GM12864 (cell line): ENCODE data around the gene VGLL2.

Experiments
- DNase-seq: peaks from one replicate; pipeline ENCODE4 v3.0.0-alpha.2; 2011; ENCODE audit warnings: low read depth
- H3K4me3 ChIP-seq: 2 replicates; pipeline ENCODE4 v1.5.1; 2011; ENCODE audit warnings: mild to moderate bottlenecking, low read depth, low read length, control low read depth
- TF ChIP-seq, protein P1 (sequence below): IDR thresholded peaks from 2 replicates; pipeline ENCODE4 v1.5.1; 2011; ENCODE audit warnings: low read depth, mild to moderate bottlenecking, moderate library complexity, low read length, control low read depth, inconsistent platforms; ENCODE audit errors: missing control alignments

The VGLL2 gene

DNA sequence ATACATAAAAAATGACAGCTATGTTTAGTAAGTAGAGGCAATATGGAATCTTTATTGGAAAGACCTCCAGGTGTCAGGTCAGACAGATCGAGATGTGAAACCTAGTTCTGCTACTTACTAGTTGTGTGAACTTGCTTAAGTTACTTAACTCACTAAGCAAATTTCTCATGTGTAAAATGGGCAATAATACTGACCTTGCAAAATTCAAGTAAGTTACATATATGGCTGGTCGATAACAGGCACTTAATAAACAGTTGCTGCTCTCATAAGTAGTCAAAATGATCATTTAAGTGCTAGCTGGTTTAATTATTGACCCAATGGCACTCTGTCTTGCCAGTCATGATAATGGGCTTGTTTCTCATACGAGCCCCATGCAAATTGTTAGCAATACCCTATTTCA lies 46.0 kb downstream of the VGLL2 start:
- no peak overlapping the region for H3K4me3 ChIP-seq
- no peak for DNase-seq
- TF ChIP-seq, protein P1, sequence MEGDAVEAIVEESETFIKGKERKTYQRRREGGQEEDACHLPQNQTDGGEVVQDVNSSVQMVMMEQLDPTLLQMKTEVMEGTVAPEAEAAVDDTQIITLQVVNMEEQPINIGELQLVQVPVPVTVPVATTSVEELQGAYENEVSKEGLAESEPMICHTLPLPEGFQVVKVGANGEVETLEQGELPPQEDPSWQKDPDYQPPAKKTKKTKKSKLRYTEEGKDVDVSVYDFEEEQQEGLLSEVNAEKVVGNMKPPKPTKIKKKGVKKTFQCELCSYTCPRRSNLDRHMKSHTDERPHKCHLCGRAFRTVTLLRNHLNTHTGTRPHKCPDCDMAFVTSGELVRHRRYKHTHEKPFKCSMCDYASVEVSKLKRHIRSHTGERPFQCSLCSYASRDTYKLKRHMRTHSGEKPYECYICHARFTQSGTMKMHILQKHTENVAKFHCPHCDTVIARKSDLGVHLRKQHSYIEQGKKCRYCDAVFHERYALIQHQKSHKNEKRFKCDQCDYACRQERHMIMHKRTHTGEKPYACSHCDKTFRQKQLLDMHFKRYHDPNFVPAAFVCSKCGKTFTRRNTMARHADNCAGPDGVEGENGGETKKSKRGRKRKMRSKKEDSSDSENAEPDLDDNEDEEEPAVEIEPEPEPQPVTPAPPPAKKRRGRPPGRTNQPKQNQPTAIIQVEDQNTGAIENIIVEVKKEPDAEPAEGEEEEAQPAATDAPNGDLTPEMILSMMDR, result no peak

DNA sequence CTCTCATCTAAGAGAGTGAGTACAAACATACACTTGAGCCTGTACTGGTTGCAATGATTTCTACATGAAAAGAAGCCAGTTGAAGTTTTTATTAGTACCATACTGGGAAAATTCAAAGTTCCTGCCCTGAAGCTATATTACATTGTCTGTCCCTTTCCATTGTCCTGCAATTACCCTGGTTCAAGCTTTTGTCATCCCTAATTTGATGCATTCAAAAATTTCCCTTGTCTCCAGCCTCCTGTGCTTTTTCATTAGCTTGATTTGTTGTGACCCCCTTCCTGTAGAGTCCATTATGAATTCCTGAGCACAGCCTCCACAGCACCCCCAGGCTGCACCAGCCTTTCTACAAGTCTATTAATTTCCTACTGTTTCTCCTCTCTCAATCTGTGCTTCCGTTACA lies 46.4 kb downstream of the VGLL2 start:
- DNase-seq, result no peak
- TF ChIP-seq, protein P1, result no peak

DNA sequence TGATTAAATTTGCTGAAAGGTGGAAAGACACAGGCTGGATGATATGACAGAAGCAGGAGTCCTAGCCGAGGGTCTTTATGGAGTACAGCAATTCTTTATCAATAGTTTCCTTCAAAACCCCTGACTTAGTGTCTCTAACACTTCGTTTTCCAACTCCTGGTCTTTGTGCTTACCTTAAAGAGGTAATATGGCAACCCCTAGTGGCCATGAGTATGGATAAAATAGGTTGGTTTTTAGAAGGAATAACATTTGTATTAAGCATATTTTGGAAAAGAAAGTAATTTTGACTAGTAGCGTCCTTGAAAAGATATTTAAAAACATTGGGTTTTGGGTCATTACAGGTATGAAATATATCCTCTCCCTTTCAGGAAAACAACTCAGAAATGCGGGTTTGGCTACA lies 51.9 kb downstream of the VGLL2 start:
- H3K4me3 ChIP-seq, result no peak overlapping the region
- TF ChIP-seq, protein P1, result peak; percentile 32
- DNase-seq, result no peak

More for the DNA sequence above, 46.4 kb downstream of the VGLL2 start:
- no peak overlapping the region for H3K4me3 ChIP-seq
